ENCODE data around the gene NAV2. TPM values are rescaled to one million over a fixed set of nuclear protein-coding genes. Genes with fewer than 3 reads are reported as not detected.

The NAV2 gene
- total and polyA plus RNA-seq, 7 donors: 1.2 to 62.6 (median 22.1) TPM

DNA sequence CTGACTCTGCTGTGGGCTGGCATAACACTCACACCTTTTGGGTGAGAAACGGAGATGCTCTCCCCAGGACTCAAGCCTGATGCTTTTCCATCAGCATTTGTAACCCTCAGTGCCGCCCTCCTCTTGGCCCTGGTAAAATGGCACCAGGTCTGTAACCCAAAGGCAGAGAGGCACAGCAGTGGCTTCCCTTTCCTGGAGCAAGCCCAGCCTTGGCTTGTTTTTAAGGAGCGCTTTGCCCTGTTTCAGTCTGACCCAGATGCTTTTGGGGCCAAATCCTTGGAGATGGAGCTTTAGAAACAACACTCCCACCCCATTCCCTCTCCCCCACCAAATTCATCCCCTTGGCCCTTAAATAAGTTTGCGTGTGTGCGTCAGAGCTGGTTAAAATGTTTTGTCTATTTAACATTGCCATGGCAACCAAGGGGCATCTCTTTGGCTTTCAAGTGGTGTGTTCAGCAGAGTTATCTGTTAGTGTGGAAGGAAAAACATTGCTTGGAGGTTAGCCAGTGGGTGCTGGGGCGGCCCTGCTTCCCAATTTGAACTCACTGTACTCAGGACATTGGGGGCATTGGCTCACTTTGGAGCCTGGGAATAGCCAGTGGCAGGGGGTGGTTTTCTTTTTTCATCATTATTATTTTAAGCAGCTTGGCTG lies 134.1 kb downstream of the NAV2 start:
- Histone ChIP-seq H3K9me3 (no peaks in the 10 kb centered on the region), H3K27me3 (no peaks in the 10 kb centered on the region), H3K4me3 (no peak overlapping the region), H3K36me3 (peaks cover 0 to 20% (median 2%) of the 10 kb centered on the region in 4 donors), H3K27ac (peak overlapping the region in 1 of 4 donors; percentile 34), H3K4me1 (peaks cover 0 to 41% (median 34%) of the 10 kb centered on the region in 4 donors)
- 89 to 92% methylated on average over 6 of the region's 6 CpGs for WGBS, 2 donors
- intact Hi-C loops (cut with DNase I): no loop called here
- no peak for TF ChIP-seq EP300 (IDR thresholded peaks at IDR 0.05)
- TF ChIP-seq POLR2A (IDR thresholded peaks at IDR 0.05): no peak
- TF ChIP-seq, protein P1, sequence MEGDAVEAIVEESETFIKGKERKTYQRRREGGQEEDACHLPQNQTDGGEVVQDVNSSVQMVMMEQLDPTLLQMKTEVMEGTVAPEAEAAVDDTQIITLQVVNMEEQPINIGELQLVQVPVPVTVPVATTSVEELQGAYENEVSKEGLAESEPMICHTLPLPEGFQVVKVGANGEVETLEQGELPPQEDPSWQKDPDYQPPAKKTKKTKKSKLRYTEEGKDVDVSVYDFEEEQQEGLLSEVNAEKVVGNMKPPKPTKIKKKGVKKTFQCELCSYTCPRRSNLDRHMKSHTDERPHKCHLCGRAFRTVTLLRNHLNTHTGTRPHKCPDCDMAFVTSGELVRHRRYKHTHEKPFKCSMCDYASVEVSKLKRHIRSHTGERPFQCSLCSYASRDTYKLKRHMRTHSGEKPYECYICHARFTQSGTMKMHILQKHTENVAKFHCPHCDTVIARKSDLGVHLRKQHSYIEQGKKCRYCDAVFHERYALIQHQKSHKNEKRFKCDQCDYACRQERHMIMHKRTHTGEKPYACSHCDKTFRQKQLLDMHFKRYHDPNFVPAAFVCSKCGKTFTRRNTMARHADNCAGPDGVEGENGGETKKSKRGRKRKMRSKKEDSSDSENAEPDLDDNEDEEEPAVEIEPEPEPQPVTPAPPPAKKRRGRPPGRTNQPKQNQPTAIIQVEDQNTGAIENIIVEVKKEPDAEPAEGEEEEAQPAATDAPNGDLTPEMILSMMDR (IDR thresholded peaks at IDR 0.05): no peak
- TF ChIP-seq POLR2AphosphoS5 (IDR thresholded peaks at IDR 0.05): no peak
- no peak for DNase-seq

DNA sequence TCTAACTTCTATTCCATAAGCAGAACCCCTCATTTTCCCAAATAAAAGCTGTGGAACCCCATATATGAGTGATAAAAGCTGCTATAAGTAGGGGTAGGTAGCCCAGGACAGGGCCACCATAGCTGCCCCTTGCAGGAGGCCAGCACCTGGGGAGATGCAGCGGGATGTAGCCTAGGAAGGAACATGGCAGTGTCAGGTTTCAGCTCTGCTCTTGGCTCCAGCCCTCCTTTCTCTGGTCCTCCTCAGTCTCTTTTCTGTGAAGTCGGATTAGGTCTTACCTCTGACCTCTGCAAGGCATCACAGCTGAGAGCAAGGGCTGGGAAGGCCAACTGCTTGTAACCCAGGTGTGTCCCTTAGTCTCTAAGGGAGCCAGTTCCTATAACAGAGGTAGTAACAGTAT lies 135.6 kb downstream of the NAV2 start:
- H3K4me1 ChIP-seq: peaks cover 0 to 40% (median 36%) of the 10 kb centered on the region in 4 donors
- intact Hi-C loops (cut with DNase I): no loop called here
- H3K9me3 ChIP-seq: no peaks in the 10 kb centered on the region
- no peak overlapping the region for H3K27ac ChIP-seq
- H3K36me3 ChIP-seq: peaks cover 0 to 14% (median 2%) of the 10 kb centered on the region in 4 donors
- 92 to 93% methylated on average over 2 of the region's 2 CpGs for WGBS, 2 donors
- DNase-seq: no peak
- H3K27me3 ChIP-seq: no peaks in the 10 kb centered on the region
- no peak for TF ChIP-seq POLR2A (IDR thresholded peaks at IDR 0.05)
- no peak for TF ChIP-seq EP300 (IDR thresholded peaks at IDR 0.05)
- no peak overlapping the region for H3K4me3 ChIP-seq

DNA sequence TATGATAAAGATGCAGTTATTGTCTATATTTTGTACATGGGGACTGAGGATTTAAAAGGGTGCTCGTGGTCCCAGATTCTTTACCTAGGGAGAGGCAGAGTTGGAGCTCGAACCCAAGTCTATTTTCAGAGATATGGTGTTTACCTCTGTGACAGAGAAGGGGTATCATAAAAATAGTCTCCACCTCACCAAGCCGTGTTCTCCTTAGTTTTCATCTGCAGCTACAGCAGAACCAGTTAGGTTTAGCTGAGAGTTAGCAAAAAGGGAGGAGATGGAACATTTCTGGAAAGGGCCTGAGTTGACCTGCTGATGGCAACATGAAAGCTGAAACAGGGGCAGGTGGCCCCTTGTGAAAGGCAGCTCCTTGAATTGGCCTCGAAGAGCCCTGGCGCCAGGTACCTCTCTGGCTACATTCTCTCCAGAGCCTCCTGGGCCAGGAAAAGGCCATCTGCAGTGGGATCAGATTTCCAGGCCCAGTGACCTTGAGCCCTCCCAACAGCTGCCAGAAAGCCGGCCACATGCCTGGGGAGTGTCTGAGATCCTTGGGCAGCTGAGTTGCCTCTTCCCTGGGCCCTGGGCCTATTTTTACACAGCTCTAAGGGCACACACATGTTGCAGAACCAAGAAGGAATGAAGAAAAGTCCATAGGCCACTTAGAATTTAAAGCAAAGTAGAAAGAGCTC lies 136.6 kb downstream of the NAV2 start:
- H3K36me3 ChIP-seq: peaks cover 0 to 7% (median 0%) of the 10 kb centered on the region in 4 donors
- H3K4me3 ChIP-seq: no peak overlapping the region
- 79 to 82% methylated on average over 6 of the region's 6 CpGs for WGBS, 2 donors
- no peaks in the 10 kb centered on the region for H3K27me3 ChIP-seq
- H3K4me1 ChIP-seq: peaks cover 0 to 50% (median 44%) of the 10 kb centered on the region in 4 donors
- DNase-seq: no peak
- intact Hi-C loops (cut with DNase I): no loop called here
- no peaks in the 10 kb centered on the region for H3K9me3 ChIP-seq
- TF ChIP-seq EP300 (IDR thresholded peaks at IDR 0.05) (no peak), POLR2AphosphoS5 (IDR thresholded peaks at IDR 0.05) (no peak), POLR2A (IDR thresholded peaks at IDR 0.05) (no peak)
- TF ChIP-seq, protein P1 (IDR thresholded peaks at IDR 0.05): no peak
- peak overlapping the region in 1 of 4 donors; percentile 0 for H3K27ac ChIP-seq

DNA sequence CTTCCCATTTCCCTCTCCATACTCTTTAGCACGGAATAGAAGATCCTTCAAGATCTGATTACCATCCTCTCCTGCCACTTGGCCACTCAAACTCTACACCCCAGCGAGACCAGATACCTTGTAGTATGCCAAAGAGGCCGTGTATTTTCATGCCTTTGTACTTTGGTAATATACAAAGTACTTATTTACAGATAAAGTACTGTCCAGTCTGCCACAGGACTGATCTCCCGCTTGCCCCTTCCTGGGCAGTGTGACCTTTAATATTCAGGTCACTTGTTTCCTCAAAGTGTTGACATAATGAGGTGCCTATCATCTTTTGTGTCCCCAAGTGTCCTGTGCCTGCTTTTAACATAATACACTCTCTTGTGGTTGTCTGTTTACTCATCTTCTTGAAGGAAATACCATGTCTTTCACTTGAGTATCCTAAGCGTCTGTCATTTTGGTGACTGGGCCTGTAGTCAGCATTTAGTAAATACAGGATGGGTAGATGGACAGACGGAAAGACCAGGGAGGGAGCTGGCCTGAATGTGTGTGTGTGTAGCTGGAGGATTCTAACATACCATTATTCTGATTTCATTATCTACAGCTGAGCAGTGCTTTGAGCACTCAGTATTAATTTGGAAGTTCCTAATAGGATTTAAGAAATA lies 137.4 kb downstream of the NAV2 start:
- H3K4me3 ChIP-seq: no peak overlapping the region
- intact Hi-C loops (cut with DNase I): no loop called here
- no peak for DNase-seq
- no peak overlapping the region for H3K27ac ChIP-seq
- no peaks in the 10 kb centered on the region for H3K27me3 ChIP-seq
- peaks cover 0 to 5% (median 0%) of the 10 kb centered on the region in 4 donors for H3K36me3 ChIP-seq
- WGBS, 2 donors: 88 to 91% methylated on average over 6 of the region's 6 CpGs
- H3K4me1 ChIP-seq: peaks cover 0 to 56% (median 44%) of the 10 kb centered on the region in 4 donors
- no peak for TF ChIP-seq POLR2A (IDR thresholded peaks at IDR 0.05)
- no peak for TF ChIP-seq EP300 (IDR thresholded peaks at IDR 0.05)
- no peaks in the 10 kb centered on the region for H3K9me3 ChIP-seq

DNA sequence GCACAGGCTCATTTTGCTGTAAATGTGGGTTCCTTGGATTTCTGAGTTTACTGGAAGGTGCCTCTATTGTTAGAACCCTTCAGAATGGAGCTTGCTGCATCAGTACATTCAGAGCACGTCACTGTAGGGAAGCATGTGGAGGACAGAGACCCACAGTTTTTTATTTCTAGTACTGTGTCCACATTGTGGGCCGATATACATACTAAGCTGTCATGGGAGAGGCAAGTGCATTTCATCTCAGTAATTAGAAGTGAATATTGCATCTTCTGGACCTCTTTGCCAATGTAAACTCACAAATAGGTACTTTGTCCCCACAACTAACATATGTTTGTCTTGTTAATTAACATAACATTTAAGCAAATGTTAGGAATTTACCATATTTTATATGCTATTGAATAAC lies 139.7 kb downstream of the NAV2 start:
- Histone ChIP-seq H3K4me1 (peaks cover 0 to 41% (median 24%) of the 10 kb centered on the region in 4 donors), H3K9me3 (no peaks in the 10 kb centered on the region), H3K4me3 (no peak overlapping the region), H3K27me3 (no peaks in the 10 kb centered on the region), H3K36me3 (no peaks in the 10 kb centered on the region), H3K27ac (no peak overlapping the region)
- intact Hi-C loops (cut with DNase I): no loop called here
- TF ChIP-seq, protein P1 (IDR thresholded peaks at IDR 0.05): no peak
- no peak for TF ChIP-seq EP300 (IDR thresholded peaks at IDR 0.05)
- no peak for TF ChIP-seq POLR2A (IDR thresholded peaks at IDR 0.05)
- no peak for TF ChIP-seq POLR2AphosphoS5 (IDR thresholded peaks at IDR 0.05)
- 68 to 86% methylated on average over 2 of the region's 2 CpGs for WGBS, 2 donors
- no peak for DNase-seq
